Measurements from ENCODE around the gene SPINK14. TPM values are rescaled to one million over a fixed set of nuclear protein-coding genes. Genes with fewer than 3 reads are reported as not detected.

SPINK14 gene
- not detected in 2 replicates for total RNA-seq (2014; rRNA removed; shearing (Covaris generic); ENCODE audit: low replicate concordance)

DNA sequence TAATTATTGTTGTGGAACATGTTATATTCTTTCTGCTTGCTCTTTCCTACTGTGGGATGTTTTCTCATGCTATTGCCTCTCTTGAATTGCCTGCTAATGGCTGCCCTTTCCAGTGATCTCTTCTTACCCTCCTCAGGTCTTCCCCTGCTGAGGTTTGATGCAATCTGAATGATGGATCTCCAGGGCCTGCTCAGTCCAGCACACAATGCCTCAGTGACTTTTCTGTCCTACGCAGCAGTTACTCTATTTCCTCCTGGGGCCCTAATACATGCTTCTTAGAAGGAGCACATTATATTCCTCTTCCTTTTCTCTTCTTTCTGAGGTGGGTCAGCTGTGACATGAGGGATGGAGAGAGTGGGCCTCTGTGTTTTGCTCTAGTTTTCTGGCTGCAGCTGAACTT lies at the start of gene SPINK14:
TSS of gene SPINK14 (plus strand) at position 301 of the 400 bp plus-strand sequence. CDS start 1,187 bp downstream, outside the sequence.
- DNase-seq (ENCODE audit: low read depth) = no peak
- in situ Hi-C loops (cut with HindIII; ENCODE audit: low pct_unique_long_range_greater_than_20kb, low sequenced_read_pairs) = no loop called here

- in situ Hi-C loops (cut with HindIII; ENCODE audit: low pct_unique_long_range_greater_than_20kb, low sequenced_read_pairs) = no loop called here
- no peak for DNase-seq (ENCODE audit: low read depth)
Observed at GRCh38 chr5:148120317-148120716, 48.0 kb upstream of the SPINK14 start.

DNA sequence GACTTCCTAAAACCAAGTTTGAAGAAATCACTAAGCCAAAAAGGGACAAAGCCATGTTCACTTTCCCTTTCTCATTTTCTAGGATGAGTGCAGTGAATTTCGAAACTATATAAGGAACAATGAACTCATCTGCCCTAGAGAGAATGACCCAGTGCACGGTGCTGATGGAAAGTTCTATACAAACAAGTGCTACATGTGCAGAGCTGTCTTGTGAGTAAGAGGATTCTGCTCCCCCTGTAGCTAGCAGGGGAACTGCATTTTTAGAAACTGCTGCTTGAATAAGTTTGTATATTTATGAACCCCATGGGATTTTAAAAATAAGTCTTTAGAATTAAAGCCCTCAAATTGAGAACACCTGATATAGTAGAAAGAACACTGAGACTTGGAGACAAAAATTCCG lies 42.7 kb upstream of the SPINK14 start:
- DNase-seq (ENCODE audit: low read depth) = no peak
- in situ Hi-C loops (cut with HindIII; ENCODE audit: low pct_unique_long_range_greater_than_20kb, low sequenced_read_pairs) = no loop called here

DNA sequence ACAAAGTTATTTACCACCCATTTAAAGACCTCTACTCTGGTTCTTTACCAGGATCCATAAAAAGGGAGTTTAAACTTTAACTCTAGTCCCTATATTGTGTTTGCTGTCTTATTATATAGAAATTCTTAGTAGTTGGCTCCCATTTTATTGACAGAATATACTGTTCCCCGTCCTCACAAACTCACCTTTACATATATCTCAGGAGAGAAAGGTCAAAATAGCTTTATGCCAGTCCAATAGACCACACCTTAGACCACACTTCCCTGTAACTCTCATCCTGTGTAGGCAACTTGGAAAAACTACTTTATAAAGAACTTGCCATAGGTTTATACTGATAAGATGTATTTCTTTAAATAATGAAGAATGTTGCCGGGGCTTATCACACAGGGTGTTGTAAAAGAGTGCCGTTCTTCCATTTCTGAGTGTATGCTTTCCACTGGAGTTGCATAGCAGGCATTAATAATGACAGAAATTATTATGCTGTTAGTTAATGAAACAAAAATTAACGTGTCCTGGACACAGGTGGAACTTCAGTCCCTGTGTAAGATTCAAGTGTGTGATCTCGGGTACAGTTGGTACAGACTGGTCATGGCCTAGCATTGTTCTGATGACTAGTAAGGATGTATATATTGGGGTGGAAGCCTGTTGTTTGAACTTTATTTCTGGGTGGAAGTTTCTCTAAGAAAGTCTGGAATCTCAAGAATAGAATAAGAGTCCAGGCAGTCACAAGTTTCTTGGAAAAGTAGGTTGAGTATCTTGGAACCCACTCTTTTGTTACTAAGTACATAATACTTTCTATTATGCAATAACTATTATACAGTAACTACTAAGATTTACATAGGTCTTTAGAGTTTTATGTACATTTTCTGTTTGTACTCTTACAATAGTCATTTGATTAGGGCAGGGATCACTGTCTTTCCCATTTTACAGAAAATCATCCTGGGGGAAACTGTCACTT lies 33.0 kb upstream of the SPINK14 start:
- DNase-seq (ENCODE audit: low read depth) = no peak
- in situ Hi-C loops (cut with HindIII; ENCODE audit: low pct_unique_long_range_greater_than_20kb, low sequenced_read_pairs) = no loop called here

- DNase-seq (ENCODE audit: low read depth) = no peak
- in situ Hi-C loops (cut with HindIII; ENCODE audit: low pct_unique_long_range_greater_than_20kb, low sequenced_read_pairs) = no loop called here
Observed at GRCh38 chr5:148140846-148141245, 27.5 kb upstream of the SPINK14 start.

GRCh38 chr5:148141645-148142044 lies 26.7 kb upstream of the SPINK14 start:
- no peak for DNase-seq (ENCODE audit: low read depth)
- in situ Hi-C loops (cut with HindIII; ENCODE audit: low pct_unique_long_range_greater_than_20kb, low sequenced_read_pairs) = no loop called here

DNA sequence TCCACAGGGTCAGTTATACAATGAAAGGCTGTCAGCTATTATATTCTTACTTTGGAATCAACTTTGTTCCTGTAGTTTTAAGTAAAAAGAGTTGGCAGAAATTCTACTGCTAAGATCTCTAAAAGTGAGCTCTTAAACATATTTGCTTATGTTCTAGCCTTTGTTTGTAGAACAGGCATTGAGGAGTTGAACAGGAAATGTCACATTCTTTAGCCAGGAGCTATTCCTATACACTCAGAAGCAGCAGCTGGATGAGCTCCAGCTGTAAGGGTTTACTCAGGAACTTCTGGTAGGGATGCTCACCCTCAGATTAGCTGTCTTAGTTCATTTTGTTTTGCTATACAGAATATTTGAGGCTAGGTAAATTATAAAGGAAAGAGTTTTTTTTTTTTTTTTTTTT lies 22.4 kb upstream of the SPINK14 start:
- no peak for DNase-seq (ENCODE audit: low read depth)
- in situ Hi-C loops (cut with HindIII; ENCODE audit: low pct_unique_long_range_greater_than_20kb, low sequenced_read_pairs) = no loop called here

- no peak for DNase-seq (ENCODE audit: low read depth)
- in situ Hi-C loops (cut with HindIII; ENCODE audit: low pct_unique_long_range_greater_than_20kb, low sequenced_read_pairs) = no loop called here
Observed at GRCh38 chr5:148146487-148146886, 21.9 kb upstream of the SPINK14 start.

GRCh38 chr5:148147415-148147814 lies 20.9 kb upstream of the SPINK14 start:
- no peak for DNase-seq (ENCODE audit: low read depth)
- in situ Hi-C loops (cut with HindIII; ENCODE audit: low pct_unique_long_range_greater_than_20kb, low sequenced_read_pairs) = no loop called here

- DNase-seq (ENCODE audit: low read depth) = no peak
- in situ Hi-C loops (cut with HindIII; ENCODE audit: low pct_unique_long_range_greater_than_20kb, low sequenced_read_pairs) = no loop called here
Observed at GRCh38 chr5:148151872-148152271, 16.5 kb upstream of the SPINK14 start.

GRCh38 chr5:148152781-148153180 lies 15.6 kb upstream of the SPINK14 start:
- in situ Hi-C loops (cut with HindIII; ENCODE audit: low pct_unique_long_range_greater_than_20kb, low sequenced_read_pairs) = no loop called here
- no peak for DNase-seq (ENCODE audit: low read depth)

DNA sequence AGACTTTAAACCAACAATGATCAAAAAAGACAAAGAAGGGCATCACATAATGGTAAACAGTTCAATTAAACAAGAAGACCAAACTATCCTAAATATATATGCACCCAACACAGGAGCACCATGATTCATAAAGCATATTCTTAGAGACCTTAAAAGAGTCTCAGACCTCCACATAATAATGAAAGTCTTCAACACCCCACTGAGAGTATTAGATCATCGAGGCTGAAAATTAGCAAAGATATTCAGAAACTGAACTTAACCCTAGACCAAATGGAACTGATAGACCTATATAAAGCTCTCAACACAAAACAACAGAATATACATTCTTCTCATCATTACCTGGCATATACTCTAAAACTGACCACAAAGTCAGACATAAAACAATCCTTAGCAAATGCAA lies 11.7 kb upstream of the SPINK14 start:
- in situ Hi-C loops (cut with HindIII; ENCODE audit: low pct_unique_long_range_greater_than_20kb, low sequenced_read_pairs) = no loop called here
- no peak for DNase-seq (ENCODE audit: low read depth)

DNA sequence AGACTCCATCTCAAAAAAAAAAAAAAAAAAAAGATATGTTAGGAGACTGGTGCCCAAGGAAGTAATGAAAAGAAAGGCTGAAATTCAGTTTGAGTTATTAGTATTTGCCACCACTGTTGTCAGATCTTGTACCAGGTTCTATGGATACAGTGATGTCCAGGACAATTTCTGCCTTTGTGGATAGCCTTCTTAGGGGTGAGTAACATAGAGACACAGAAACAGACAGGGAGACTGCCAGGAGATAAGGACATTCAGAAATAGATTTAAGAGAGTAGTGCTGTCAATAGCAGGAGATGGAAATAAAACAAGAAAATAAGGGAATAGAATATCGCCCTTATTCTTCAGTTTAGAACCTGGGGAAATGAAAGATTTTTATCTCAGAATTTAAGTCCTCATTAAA lies 6.3 kb upstream of the SPINK14 start:
- in situ Hi-C loops (cut with HindIII; ENCODE audit: low pct_unique_long_range_greater_than_20kb, low sequenced_read_pairs) = no loop called here
- DNase-seq (ENCODE audit: low read depth) = no peak

DNA sequence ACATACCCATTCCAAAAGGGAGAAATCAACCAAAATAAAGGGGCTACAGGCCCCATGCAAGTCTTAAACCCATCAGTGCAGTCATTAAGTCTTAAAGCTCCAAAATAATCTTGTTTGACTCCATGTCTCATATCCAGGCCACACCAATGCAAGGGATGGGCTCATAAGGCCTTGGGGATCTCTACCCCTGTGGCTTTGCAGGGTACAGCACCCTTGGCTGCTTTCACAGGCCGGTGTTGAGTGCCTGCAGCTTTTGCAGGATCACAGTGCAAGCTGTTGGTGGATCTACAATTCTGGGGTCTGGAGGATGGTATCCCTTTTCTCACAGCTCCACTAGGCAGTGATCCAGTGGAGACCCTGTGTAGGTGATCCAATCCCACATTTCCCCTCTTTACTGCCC lies 5.0 kb upstream of the SPINK14 start:
- in situ Hi-C loops (cut with HindIII; ENCODE audit: low pct_unique_long_range_greater_than_20kb, low sequenced_read_pairs) = no loop called here
- DNase-seq (ENCODE audit: low read depth) = no peak

DNA sequence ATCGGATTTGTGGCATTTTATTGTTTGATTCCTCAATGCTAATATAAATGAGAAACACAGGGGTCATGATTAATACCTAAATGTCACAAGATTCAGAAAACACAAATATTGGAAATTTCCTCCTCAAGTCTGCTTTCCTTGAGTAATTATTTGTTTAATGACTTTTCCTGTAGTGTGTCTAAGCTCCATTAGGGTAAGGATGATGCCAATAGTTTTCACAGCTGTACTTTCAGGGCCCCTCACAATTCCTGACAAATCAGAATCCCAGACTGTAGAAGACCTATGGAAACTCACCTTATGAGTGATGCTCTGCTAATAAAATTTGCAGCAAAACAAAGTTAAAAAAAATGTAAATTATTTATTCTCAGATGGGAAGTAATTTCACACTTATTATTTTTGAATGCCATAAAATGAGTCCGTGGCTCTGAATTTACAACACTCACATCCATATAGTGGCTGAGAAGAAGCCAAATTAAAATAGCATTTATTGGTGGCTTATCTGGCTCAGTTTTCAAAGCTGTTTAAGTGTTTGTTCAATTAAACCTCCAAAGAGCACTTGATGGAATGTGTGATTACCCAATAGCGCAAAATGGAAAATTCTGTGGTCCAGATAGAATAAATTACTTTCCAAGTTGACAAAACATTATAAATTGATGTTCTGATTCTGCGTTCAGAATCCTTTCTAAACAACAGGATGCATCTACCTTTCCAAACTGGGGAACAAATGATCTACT lies 1.6 kb upstream of the SPINK14 start:
- in situ Hi-C loops (cut with HindIII; ENCODE audit: low pct_unique_long_range_greater_than_20kb, low sequenced_read_pairs) = no loop called here
- no peak for DNase-seq (ENCODE audit: low read depth)

DNA sequence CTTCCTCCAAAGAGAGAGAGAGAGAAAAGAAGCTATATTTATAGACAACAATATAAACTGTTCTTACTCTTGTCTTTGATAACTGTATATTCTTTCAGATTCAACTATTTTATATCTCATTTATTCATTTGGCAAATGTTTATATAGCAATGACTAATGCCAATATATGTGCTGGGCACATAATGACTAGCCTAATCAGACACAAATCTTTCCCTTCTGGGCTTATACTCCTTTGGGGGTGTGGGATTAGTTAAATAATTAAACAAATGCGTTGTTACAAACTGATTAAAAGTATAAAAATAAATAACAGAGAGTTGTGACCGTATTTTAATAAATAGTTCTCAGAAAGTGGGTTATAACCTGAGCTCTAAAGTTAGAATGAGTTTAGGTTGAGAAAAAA lies 4.0 kb downstream of the SPINK14 start:
- no peak for DNase-seq (ENCODE audit: low read depth)
- in situ Hi-C loops (cut with HindIII; ENCODE audit: low pct_unique_long_range_greater_than_20kb, low sequenced_read_pairs) = no loop called here

GRCh38 chr5:148176480-148176879 lies 8.1 kb downstream of the SPINK14 start:
- no peak for DNase-seq (ENCODE audit: low read depth)
- in situ Hi-C loops (cut with HindIII; ENCODE audit: low pct_unique_long_range_greater_than_20kb, low sequenced_read_pairs) = no loop called here

DNA sequence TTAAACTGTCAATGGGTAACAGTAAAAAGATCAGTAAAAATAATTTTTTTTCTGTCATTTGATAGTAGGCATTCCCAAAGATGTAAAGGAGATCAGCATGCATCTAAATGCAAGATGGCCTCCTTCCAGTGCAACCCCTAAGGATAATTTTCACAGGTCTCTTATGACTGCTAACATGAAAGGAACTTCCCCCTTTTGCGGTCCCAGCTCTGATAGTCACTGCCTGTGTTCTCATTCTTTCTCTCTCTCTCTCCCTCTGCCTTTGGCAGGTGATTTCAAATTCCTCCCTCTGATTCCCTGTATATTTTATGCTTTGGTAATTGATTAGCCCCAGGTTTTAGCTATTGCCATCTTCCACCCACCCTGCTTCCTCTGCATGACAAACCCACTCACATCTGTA lies 8.9 kb downstream of the SPINK14 start:
- no peak for DNase-seq (ENCODE audit: low read depth)
- in situ Hi-C loops (cut with HindIII; ENCODE audit: low pct_unique_long_range_greater_than_20kb, low sequenced_read_pairs) = no loop called here

- in situ Hi-C loops (cut with HindIII; ENCODE audit: low pct_unique_long_range_greater_than_20kb, low sequenced_read_pairs) = no loop called here
- DNase-seq (ENCODE audit: low read depth) = peak; percentile 17
Observed at GRCh38 chr5:148179234-148179824, 11.0 kb downstream of the SPINK14 start.

All from Caki2 (cell line).